GM10847 (cell line): ENCODE results near the gene SAXO2.

ENCODE experiments used
- POLR2A ChIP-seq: IDR thresholded peaks from 2 replicates; pipeline ENCODE4 v1.6.1; 2011; ENCODE audit not compliant: insufficient read length; ENCODE audit errors: extremely low read depth

The SAXO2 gene

GRCh38 chr15:82262422-82263026 lies at the start of gene SAXO2, which contains the start of gene EFL1:
TSS of gene SAXO2 (plus strand) at chr15:82262818. CDS start at chr15:82262880, 62 bp downstream.
TSS of gene EFL1 (minus strand) at chr15:82262734. CDS start at chr15:82261778, 956 bp downstream.
- peak; percentile 60 for TF ChIP-seq POLR2A

GRCh38 chr15:82228750-82229149 lies 33.9 kb upstream of the SAXO2 start:
- no peak for TF ChIP-seq POLR2A

GRCh38 chr15:82231233-82231632 lies 31.4 kb upstream of the SAXO2 start:
- TF ChIP-seq POLR2A = no peak

- no peak for TF ChIP-seq POLR2A
Measured at GRCh38 chr15:82231842-82232241, 30.8 kb upstream of the SAXO2 start.

- no peak for TF ChIP-seq POLR2A
Measured at GRCh38 chr15:82239685-82240391, 22.8 kb upstream of the SAXO2 start.

GRCh38 chr15:82263350-82263749 lies 732 bp downstream of the SAXO2 start:
- no peak for TF ChIP-seq POLR2A

GRCh38 chr15:82272154-82272553 lies 9.5 kb downstream of the SAXO2 start:
- TF ChIP-seq POLR2A = no peak

- no peak for TF ChIP-seq POLR2A
Measured at GRCh38 chr15:82275410-82275809, 12.8 kb downstream of the SAXO2 start.

- TF ChIP-seq POLR2A = no peak
Measured at GRCh38 chr15:82292271-82292670, 29.7 kb downstream of the SAXO2 start.

GRCh38 chr15:82294061-82294690 lies 31.6 kb downstream of the SAXO2 start:
- TF ChIP-seq POLR2A = no peak

GRCh38 chr15:82297546-82297945 lies 34.9 kb downstream of the SAXO2 start:
- no peak for TF ChIP-seq POLR2A

GRCh38 chr15:82298032-82298431 lies 35.4 kb downstream of the SAXO2 start:
- no peak for TF ChIP-seq POLR2A

GRCh38 chr15:82298520-82298919 lies 35.9 kb downstream of the SAXO2 start:
- TF ChIP-seq POLR2A = no peak

GRCh38 chr15:82300883-82301282 lies 38.3 kb downstream of the SAXO2 start:
- no peak for TF ChIP-seq POLR2A

GRCh38 chr15:82301296-82302016 lies 38.8 kb downstream of the SAXO2 start:
- TF ChIP-seq POLR2A = no peak
